Stimulated activated naive B cell treated with anti-CD40 and anti-IgM and Interleukin-4, amounts not matched to agents 10 μg/mL and 1 μg/mL and 100 μg/mL, for 72 hours (primary cell): Measurements from ENCODE around the gene CAMTA1.

ENCODE experiments used
- ATAC-seq, 2 donors: fragments of 150-1000 bp; cut with Tn5 transposase; replicated peaks; 2 replicates each; pipeline ENCODE4 v1.10.0; 2021; ENCODE audit warnings: moderate library complexity in 1 of 2
- DNase-seq: peaks from one replicate; pipeline ENCODE4 v3.0.0; 2021
- H3K27ac Mint-ChIP-seq: one replicate; pipeline ENCODE4 v1.8.0; 2022; ENCODE audit warnings: mild to moderate bottlenecking, mixed read lengths
- H3K27me3 Mint-ChIP-seq, 2 donors: one replicate each; pipeline ENCODE4 v1.8.0; 2022; ENCODE audit warnings: mixed read lengths in 2 of 2
- H3K36me3 Mint-ChIP-seq, 2 donors: one replicate each; pipeline ENCODE4 v1.8.0; 2022; ENCODE audit warnings: mixed read lengths in 2 of 2, mild to moderate bottlenecking in 1 of 2
- H3K4me1 Mint-ChIP-seq, 2 donors: one replicate each; pipeline ENCODE4 v1.8.0; 2022; ENCODE audit warnings: mixed read lengths in 2 of 2, mild to moderate bottlenecking in 1 of 2
- H3K4me3 Mint-ChIP-seq, 2 donors: one replicate each; pipeline ENCODE4 v1.8.0; 2022; ENCODE audit warnings: mild to moderate bottlenecking in 2 of 2, mixed read lengths in 2 of 2, moderate library complexity in 1 of 2
- H3K9me3 Mint-ChIP-seq, 2 donors: one replicate each; pipeline ENCODE4 v1.8.0; 2022; ENCODE audit warnings: mixed read lengths in 2 of 2, mild to moderate bottlenecking in 1 of 2

Gene CAMTA1

GRCh38 chr1:7752512-7753417 lies 967.5 kb downstream of the CAMTA1 start:
- H3K9me3 Mint-ChIP-seq: no peaks in the 10 kb centered on the region
- peak overlapping the region in 1 of 2 donors; percentile 57 for H3K4me3 Mint-ChIP-seq
- no peak overlapping the region for H3K27ac Mint-ChIP-seq
- peaks cover 0 to 9% of the 10 kb centered on the region in 2 donors for H3K4me1 Mint-ChIP-seq
- DNase-seq (no peak), ATAC-seq (no peak)
- H3K36me3 Mint-ChIP-seq: peaks cover 2 to 7% of the 10 kb centered on the region in 2 donors
- H3K27me3 Mint-ChIP-seq: no peaks in the 10 kb centered on the region

DNA sequence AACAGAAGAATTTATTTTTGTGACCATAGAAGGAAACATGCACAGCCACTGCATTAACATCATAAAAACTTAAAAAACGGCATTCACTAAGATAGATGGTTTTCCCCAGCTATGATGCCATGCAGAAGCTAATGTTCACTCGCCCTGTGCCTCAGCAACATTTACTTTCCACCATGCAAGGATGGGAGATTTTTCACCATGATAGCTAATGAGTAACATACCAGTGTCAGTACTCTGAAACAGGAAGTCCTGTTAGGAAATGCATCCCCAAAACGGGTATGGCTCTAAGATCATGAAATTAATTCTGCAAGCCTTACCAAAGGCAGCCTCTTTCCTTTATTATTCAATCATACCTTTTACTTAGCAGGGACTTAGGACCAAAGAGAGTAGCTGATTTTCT lies 968.4 kb downstream of the CAMTA1 start:
- ATAC-seq (no peak), DNase-seq (no peak)
- Mint-ChIP-seq H3K4me1 (peaks cover 0 to 9% of the 10 kb centered on the region in 2 donors), H3K36me3 (peaks cover 2 to 7% of the 10 kb centered on the region in 2 donors), H3K4me3 (no peak overlapping the region), H3K27ac (no peak overlapping the region), H3K27me3 (no peaks in the 10 kb centered on the region), H3K9me3 (no peaks in the 10 kb centered on the region)

DNA sequence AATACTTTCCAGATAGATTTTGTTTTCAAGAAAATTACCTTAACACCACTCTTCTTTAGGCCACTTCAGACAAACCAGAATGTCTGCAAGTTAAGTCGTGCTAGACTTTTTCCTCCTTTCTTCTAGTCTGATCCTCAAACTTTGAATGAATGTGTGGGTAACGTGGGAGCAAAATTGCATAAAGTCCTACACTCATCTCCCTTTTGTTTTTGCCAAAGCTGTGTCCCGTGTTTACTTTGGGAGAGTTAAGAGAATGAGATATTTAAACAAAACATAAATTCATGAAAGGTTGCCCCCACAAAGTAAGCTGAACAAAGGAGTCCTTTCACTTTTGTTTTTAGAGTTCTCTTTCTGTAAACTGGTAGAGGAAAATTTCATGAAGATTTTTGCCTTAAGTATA lies 969.0 kb downstream of the CAMTA1 start:
- Mint-ChIP-seq H3K36me3 (peaks cover 1 to 7% of the 10 kb centered on the region in 2 donors), H3K27ac (no peak overlapping the region), H3K4me1 (peaks cover 0 to 9% of the 10 kb centered on the region in 2 donors), H3K4me3 (no peak overlapping the region), H3K9me3 (no peaks in the 10 kb centered on the region), H3K27me3 (no peaks in the 10 kb centered on the region)
- no peak for ATAC-seq
- no peak for DNase-seq

DNA sequence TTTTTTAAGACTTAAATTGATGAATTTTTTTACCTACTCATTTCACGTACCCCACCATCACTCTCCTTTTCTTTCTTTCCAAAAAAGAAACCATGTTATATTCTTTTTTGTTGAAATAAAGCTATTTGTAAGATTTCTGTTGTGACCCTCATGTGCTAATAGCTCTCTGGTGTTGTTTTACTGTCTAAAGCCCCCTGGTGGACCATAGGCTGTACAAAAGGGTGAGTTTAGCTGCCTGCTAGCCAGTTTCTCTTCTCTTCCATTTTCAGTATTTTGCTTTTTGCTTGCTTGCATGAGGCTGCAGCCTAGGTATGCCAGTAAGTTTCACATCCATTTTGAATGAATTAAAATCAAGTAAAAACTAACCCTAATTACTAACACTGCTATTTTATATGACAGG lies 970.2 kb downstream of the CAMTA1 start:
- Mint-ChIP-seq H3K4me1 (peaks cover 0 to 9% of the 10 kb centered on the region in 2 donors), H3K36me3 (peaks cover 0 to 7% of the 10 kb centered on the region in 2 donors), H3K27ac (no peak overlapping the region), H3K4me3 (no peak overlapping the region), H3K9me3 (no peaks in the 10 kb centered on the region), H3K27me3 (no peaks in the 10 kb centered on the region)
- no peak for DNase-seq
- ATAC-seq: no peak

DNA sequence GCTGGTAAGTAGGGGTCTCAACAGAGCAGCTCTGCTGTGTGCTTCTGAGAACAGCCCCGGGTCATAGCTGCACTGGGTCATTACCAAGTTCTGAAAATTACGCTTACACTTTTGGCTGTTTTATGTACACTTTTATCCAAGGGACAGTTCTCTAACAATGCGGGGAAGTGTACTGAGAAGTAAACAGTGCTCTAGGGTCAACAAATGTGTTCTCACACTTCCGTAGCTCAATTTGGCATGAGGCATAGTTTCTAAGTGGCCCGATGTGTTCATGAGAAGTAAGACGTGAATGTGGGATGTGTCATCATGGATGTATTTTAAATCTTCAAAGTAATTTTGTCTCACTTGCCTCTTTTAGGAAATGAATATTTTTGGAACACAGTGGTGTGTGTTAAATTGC lies 975.0 kb downstream of the CAMTA1 start:
- Mint-ChIP-seq H3K9me3 (no peaks in the 10 kb centered on the region), H3K36me3 (peaks cover 0 to 3% of the 10 kb centered on the region in 2 donors), H3K27me3 (no peaks in the 10 kb centered on the region), H3K4me1 (no peaks in the 10 kb centered on the region), H3K4me3 (no peak overlapping the region), H3K27ac (no peak overlapping the region)
- DNase-seq (no peak), ATAC-seq (no peak)

DNA sequence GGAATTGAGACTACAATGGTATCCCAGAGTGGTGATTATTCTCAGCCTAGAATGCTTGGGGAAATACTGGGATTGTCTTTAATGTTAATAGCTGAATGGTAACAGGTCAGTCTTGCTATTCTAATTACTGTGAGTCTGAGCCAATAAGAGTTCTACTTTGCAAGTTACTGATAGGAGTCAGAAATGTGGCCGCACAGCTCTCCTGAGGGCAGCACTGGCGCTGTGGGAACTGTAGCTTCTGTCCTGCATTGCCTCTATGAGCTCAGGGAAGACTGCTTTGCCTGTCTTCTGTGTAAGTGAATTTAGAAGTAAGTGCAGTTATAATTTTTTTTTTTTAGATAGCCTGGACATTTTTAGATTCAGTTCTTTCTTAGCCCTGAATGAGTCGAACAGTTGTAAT lies 975.8 kb downstream of the CAMTA1 start:
- no peak overlapping the region for H3K27ac Mint-ChIP-seq
- H3K9me3 Mint-ChIP-seq: no peaks in the 10 kb centered on the region
- H3K4me1 Mint-ChIP-seq: no peaks in the 10 kb centered on the region
- DNase-seq (no peak), ATAC-seq (no peak)
- H3K4me3 Mint-ChIP-seq: no peak overlapping the region
- H3K27me3 Mint-ChIP-seq: no peaks in the 10 kb centered on the region
- no peaks in the 10 kb centered on the region for H3K36me3 Mint-ChIP-seq

DNA sequence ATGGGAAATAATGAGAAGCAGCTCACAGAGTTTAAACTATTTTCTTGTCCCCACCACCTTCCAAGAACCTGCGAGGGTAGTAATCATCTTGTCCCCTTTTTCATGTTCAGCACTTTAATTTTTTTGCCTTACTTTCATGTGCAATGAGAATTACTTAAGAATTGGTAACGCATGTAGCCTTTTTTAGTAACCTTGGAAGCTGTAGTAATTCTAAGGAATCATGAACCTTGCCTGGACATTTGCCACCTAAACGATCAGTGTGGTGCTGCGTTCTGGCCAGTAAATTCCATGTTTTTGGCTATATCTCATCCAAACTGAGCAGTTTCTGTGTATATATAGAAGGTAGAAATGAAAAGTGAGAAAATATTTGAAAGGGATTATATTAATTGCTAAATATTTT lies 981.9 kb downstream of the CAMTA1 start:
- no peak overlapping the region for H3K4me3 Mint-ChIP-seq
- H3K27ac Mint-ChIP-seq: no peak overlapping the region

DNA sequence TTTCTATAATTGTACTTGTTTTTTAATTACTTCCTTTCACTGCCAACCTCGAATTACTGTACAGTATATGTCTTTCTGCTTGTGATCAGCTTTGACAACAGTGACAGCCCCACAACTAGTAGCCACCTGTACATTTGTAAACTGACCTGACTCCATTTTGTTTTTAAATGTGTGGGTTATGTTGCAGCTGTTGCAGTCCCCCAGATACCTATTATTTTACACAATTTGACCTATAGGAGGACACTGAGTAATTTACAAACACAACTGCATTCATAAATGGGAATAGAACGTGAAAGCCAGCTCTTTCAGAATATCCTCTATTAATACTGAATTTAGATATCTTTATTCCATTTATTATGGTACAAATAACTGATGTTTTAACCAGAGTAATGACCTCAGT lies 983.3 kb downstream of the CAMTA1 start:
- ATAC-seq (no peak), DNase-seq (no peak)
- H3K4me3 Mint-ChIP-seq: no peak overlapping the region
- H3K27me3 Mint-ChIP-seq: peaks cover 0 to 5% of the 10 kb centered on the region in 2 donors
- peaks cover 0 to 5% of the 10 kb centered on the region in 2 donors for H3K36me3 Mint-ChIP-seq
- H3K4me1 Mint-ChIP-seq: peaks cover 10 to 17% of the 10 kb centered on the region in 2 donors
- H3K27ac Mint-ChIP-seq: no peak overlapping the region
- no peaks in the 10 kb centered on the region for H3K9me3 Mint-ChIP-seq

More for the DNA sequence above, 981.9 kb downstream of the CAMTA1 start:
- Mint-ChIP-seq H3K36me3 (peaks cover 0 to 4% of the 10 kb centered on the region in 2 donors), H3K4me1 (peaks cover 6 to 13% of the 10 kb centered on the region in 2 donors), H3K27me3 (peaks cover 0 to 5% of the 10 kb centered on the region in 2 donors), H3K9me3 (no peaks in the 10 kb centered on the region)
- ATAC-seq: no peak
- no peak for DNase-seq

DNA sequence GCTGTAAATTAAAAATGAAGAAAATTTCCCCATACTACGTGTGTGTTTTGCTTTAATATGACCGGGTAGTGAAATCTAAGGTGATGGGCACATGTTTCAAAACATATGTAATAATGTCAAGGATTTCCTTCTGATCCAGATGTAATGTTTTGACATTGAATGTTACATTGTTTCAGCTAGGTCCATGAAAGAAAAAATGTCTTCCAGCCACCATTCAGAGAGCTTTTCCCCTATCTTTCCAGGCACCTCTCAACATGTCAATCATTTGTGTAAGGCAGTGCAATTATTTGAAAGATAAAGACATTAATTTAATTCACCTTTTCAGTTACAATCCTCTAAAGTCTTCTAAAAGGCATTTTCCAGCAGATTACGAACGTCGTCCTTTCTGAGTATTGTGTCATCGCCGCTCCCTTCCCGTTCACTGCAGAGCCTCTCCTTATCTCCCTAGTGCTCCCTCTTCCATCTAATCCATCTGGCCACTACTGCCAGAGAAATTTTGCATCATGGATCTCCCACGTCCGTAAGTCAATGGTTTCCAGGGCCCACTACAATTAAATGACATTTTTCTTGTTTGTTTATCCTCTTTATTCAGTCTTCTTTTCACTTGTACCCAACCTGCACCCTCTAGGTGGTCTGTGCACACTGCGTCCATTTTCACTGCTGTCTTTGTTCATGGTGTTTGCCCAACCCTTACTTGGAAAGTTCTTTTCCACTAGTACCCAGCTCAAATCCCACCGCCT lies 984.6 kb downstream of the CAMTA1 start:
- peaks cover 13 to 17% of the 10 kb centered on the region in 2 donors for H3K4me1 Mint-ChIP-seq
- no peaks in the 10 kb centered on the region for H3K9me3 Mint-ChIP-seq
- DNase-seq: no peak
- H3K27ac Mint-ChIP-seq: no peak overlapping the region
- H3K36me3 Mint-ChIP-seq: peaks cover 7 to 9% of the 10 kb centered on the region in 2 donors
- H3K4me3 Mint-ChIP-seq: peak overlapping the region in 1 of 2 donors; percentile 8
- no peak for ATAC-seq
- peaks cover 0 to 5% of the 10 kb centered on the region in 2 donors for H3K27me3 Mint-ChIP-seq

- peak; percentile 13 for DNase-seq
- H3K4me3 Mint-ChIP-seq: peak overlapping the region; percentile 90 to 92
- peaks cover 0 to 5% of the 10 kb centered on the region in 2 donors for H3K27me3 Mint-ChIP-seq
- H3K27ac Mint-ChIP-seq: peak overlapping the region; percentile 95
- H3K4me1 Mint-ChIP-seq: peaks cover 14 to 17% of the 10 kb centered on the region in 2 donors
- peaks cover 10 to 11% of the 10 kb centered on the region in 2 donors for H3K36me3 Mint-ChIP-seq
- ATAC-seq: peak; percentile 44 to 57
- no peaks in the 10 kb centered on the region for H3K9me3 Mint-ChIP-seq
These were observed 985.4 kb downstream of the CAMTA1 start for GRCh38 chr1:7770669-7770996.

DNA sequence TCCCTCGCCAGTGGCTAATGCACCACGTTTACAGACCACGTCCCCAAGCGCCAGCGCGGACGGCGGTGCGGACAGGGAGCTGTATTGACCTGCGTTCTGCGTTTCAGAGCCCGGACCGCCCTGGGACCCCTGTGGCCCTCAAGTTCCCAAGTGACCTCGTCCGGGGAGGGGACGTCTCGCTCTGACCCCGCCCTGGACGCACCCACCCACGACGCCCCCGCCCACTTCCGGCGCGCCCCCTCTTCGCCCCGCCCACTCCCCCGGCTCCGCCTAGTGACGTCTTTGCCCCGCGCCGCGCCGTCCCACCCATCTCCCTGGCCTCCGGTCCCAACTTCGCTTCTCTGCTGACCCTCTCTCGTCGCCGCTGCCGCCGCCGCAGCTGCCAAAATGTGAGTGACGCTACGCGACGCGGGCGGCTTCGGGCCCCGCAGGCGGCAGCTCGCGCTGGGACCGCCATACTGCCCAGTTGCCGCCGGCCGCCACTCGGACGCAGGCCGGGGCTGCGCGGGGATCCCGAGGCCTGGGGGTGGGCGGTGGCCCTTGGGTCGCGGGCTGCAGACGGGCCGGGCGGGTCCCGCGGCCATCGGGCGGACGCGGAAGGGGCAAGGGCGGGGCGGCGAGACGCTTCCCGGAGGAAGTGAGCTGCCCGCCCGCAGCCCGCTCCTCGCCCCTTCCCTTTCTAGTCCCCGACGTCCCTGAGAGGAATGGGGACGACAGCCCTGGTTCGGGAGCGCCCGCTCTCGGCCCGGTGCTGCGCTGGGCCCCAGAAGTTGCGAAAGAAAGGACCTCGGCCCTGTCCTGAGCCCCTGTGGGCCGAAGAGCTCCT lies 986.0 kb downstream of the CAMTA1 start, which contains the start of gene VAMP3:
VAMP3 (plus strand) TSS at position 300 of the 826 bp plus-strand sequence; CDS start at position 388, 88 bp downstream.
- peak; percentile 92 to 94 for ATAC-seq
- Mint-ChIP-seq H3K9me3 (no peaks in the 10 kb centered on the region), H3K27ac (peak within 1 kb of the TSS; percentile 95), H3K36me3 (peaks cover 11 to 14% of the 10 kb centered on the region in 2 donors), H3K4me1 (peaks cover 14 to 17% of the 10 kb centered on the region in 2 donors), H3K27me3 (peaks cover 0 to 5% of the 10 kb centered on the region in 2 donors), H3K4me3 (peak within 1 kb of the TSS; percentile 90 to 92)
- DNase-seq: peak; percentile 79

DNA sequence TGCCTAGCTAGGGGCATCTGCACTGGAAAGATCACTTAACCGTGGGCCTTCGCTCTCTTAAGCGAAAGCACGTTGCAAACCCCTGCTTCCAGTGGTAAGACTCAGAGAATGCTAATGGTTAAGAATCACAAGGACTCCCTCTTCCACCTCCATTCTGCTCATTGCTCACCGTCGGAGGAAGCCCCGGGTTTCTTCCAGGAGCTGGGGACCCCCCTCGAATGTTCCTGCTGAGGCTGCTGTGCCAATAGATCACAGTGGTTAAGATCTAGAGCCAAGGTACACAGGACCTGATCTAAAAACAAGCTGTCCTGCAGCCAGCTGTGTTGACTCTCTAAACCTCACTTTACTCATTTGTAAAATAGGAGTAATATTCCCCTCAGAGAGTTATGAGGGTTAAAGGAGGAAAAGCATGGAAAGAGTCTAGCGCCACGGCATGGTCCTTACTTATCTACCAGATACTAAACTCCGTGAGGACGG lies 986.6 kb downstream of the CAMTA1 start:
- ATAC-seq: no peak

DNA sequence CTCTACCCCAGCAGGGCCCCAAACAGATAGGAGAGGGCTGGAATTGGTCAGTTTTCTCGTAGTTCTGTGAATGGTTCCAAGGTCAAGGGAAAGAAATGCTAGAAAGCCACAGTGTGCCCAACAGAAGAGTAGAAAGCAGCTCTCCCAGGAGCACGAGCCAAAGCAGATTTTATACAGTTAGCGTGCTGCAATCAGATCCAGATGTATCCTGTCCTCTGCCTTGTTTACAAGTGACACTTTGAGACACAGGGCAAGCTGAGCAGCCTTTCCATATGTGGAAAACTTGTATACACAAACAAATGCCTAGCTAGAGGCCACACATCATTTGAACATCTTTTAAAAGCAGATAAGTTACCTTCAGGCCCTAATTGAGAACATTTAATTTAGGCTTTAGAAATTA lies 992.3 kb downstream of the CAMTA1 start:
- H3K9me3 Mint-ChIP-seq: no peaks in the 10 kb centered on the region
- no peaks in the 10 kb centered on the region for H3K27me3 Mint-ChIP-seq
- DNase-seq: no peak
- H3K4me1 Mint-ChIP-seq: peaks cover 15 to 18% of the 10 kb centered on the region in 2 donors
- H3K27ac Mint-ChIP-seq: no peak overlapping the region
- peaks cover 18 to 42% of the 10 kb centered on the region in 2 donors for H3K36me3 Mint-ChIP-seq
- ATAC-seq: no peak
- no peak overlapping the region for H3K4me3 Mint-ChIP-seq

More for the DNA sequence above, 986.6 kb downstream of the CAMTA1 start:
- DNase-seq: no peak
- H3K9me3 Mint-ChIP-seq: no peaks in the 10 kb centered on the region
- peak overlapping the region; percentile 90 to 92 for H3K4me3 Mint-ChIP-seq
- H3K27ac Mint-ChIP-seq: peak overlapping the region; percentile 82
- H3K4me1 Mint-ChIP-seq: peaks cover 14 to 17% of the 10 kb centered on the region in 2 donors
- peaks cover 15 to 20% of the 10 kb centered on the region in 2 donors for H3K36me3 Mint-ChIP-seq
- H3K27me3 Mint-ChIP-seq: peaks cover 0 to 5% of the 10 kb centered on the region in 2 donors
